Measurements from ENCODE around the gene PTPRM. TPM values are rescaled to one million over a fixed set of nuclear protein-coding genes. Genes with fewer than 3 reads are reported as not detected.

The PTPRM gene
- total and polyA plus RNA-seq, 2 donors (not counting 3 experiments of a cell fraction or from before 2014, with no cell fraction given): 37.4 to 43.7 TPM

DNA sequence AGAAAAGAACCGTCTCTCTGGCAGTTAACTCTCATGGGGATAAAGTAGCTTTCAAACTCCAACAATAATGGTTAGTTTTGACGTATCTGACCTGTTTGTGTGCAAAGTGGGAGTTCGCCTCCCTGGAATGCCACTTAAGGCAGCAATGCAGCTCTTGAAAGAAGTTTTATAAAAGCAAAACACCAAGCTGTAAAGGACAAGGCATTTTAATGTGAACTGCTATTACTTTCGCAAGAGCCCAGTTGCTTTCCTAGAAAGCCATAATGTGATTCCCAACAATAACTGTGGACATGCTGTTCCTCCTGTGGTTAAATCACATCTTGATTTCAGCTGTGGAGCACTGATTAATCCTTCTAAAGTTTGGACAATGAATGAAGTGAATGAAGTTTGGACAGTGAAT is 303.7 kb downstream of the PTPRM start:
- H3K79me2 ChIP-seq (ENCODE audit: control insufficient read depth, insufficient read depth, low read length): no peaks in the 10 kb centered on the region
- CTCF ChIA-PET: no interaction called here
- no peak for TF ChIP-seq POLR2A (IDR thresholded peaks at IDR 0.05; ENCODE audit: low read depth, low read length)
- TF ChIP-seq, protein P1, sequence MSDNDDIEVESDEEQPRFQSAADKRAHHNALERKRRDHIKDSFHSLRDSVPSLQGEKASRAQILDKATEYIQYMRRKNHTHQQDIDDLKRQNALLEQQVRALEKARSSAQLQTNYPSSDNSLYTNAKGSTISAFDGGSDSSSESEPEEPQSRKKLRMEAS (IDR thresholded peaks at IDR 0.05; ENCODE audit: insufficient read depth, insufficient read length): no peak
- TF ChIP-seq, protein P2, sequence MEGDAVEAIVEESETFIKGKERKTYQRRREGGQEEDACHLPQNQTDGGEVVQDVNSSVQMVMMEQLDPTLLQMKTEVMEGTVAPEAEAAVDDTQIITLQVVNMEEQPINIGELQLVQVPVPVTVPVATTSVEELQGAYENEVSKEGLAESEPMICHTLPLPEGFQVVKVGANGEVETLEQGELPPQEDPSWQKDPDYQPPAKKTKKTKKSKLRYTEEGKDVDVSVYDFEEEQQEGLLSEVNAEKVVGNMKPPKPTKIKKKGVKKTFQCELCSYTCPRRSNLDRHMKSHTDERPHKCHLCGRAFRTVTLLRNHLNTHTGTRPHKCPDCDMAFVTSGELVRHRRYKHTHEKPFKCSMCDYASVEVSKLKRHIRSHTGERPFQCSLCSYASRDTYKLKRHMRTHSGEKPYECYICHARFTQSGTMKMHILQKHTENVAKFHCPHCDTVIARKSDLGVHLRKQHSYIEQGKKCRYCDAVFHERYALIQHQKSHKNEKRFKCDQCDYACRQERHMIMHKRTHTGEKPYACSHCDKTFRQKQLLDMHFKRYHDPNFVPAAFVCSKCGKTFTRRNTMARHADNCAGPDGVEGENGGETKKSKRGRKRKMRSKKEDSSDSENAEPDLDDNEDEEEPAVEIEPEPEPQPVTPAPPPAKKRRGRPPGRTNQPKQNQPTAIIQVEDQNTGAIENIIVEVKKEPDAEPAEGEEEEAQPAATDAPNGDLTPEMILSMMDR (IDR thresholded peaks at IDR 0.05; ENCODE audit: extremely low read depth in 1 of 2, insufficient read depth in 1 of 2, low read depth in 1 of 2, low read length in 2 of 2): no peak
- no peak for TF ChIP-seq JUN (IDR thresholded peaks at IDR 0.05; ENCODE audit: borderline replicate concordance, insufficient read depth, insufficient read length, low read depth)
- no peak for TF ChIP-seq EZH2 (IDR thresholded peaks at IDR 0.05; ENCODE audit: borderline replicate concordance, low read depth, low read length, severe bottlenecking)
- no peak for TF ChIP-seq GATA2 (IDR thresholded peaks at IDR 0.05; ENCODE audit: insufficient read depth, insufficient read length, low read depth, low read length)
- TF ChIP-seq MYC (IDR thresholded peaks at IDR 0.05; ENCODE audit: low read depth, low read length): no peak
- TF ChIP-seq POLR2AphosphoS5 (IDR thresholded peaks at IDR 0.05; ENCODE audit: insufficient read depth, low read depth, low read length): no peak
- TF ChIP-seq FOS (IDR thresholded peaks at IDR 0.05; ENCODE audit: borderline replicate concordance, insufficient read depth, low read length): no peak
- no peak overlapping the region for H2AFZ ChIP-seq (ENCODE audit: low read depth, low read length)
- no peak overlapping the region for H3K9ac ChIP-seq (replicated peaks; ENCODE audit: extremely low read depth, insufficient read depth, low read length)
- POLR2A ChIA-PET: no interaction called here
- no peak overlapping the region for H3K27ac ChIP-seq (ENCODE audit: insufficient read depth, low read depth, low read length)
- H3K9me1 ChIP-seq (replicated peaks; ENCODE audit: control insufficient read depth, extremely low read depth, insufficient read depth, low read length): no peaks in the 10 kb centered on the region
- intact Hi-C loops (cut with micrococcal nuclease) (no loop called here), dilution Hi-C loops (cut with MboI; ENCODE audit: extremely low pct_ligation_motif_present, low sequenced_read_pairs) (no loop called here)
- FAIRE-seq (no peak), DNase-seq (ENCODE audit: low read depth, low spot score) (no peak)
- H3K36me3 ChIP-seq (ENCODE audit: control insufficient read depth in 2 of 2, extremely low read depth in 1 of 2, insufficient read depth in 2 of 2, low read length in 2 of 2): no peaks in the 10 kb centered on the region
- no peaks in the 10 kb centered on the region for H4K20me1 ChIP-seq (replicated peaks; ENCODE audit: control insufficient read depth, extremely low read depth, insufficient read depth, low read length)
- H3K4me2 ChIP-seq (ENCODE audit: insufficient read depth, low read length): no peak overlapping the region
- H3K27me3 ChIP-seq (ENCODE audit: control insufficient read depth in 2 of 2, insufficient read depth in 2 of 2, low read length in 2 of 2): no peaks in the 10 kb centered on the region
- H3K4me3 ChIP-seq (replicated peaks in 1 of 3; ENCODE audit: insufficient read depth in 1 of 3, low read depth in 1 of 3, low read length in 3 of 3): no peak overlapping the region
- H3K9me3 ChIP-seq (replicated peaks; ENCODE audit: control insufficient read depth, insufficient read depth, low read length): no peaks in the 10 kb centered on the region
- H3K4me1 ChIP-seq (ENCODE audit: control insufficient read depth, extremely low read depth, insufficient read depth, low read length): no peaks in the 10 kb centered on the region
- BruUV-seq (replicated peaks): no TSS peak

Measured in endothelial cell of umbilical vein (primary cell).